RKO (cell line): ENCODE measurements around the gene HP1BP3.
A peak's percentile ranks its signal among the peaks of the same experiment; 100 is the strongest.
"Not testable (repeated sequence)": the region's sequence is repeated elsewhere in the genome, so short reads cannot be mapped to it uniquely, and the experiment has no call there.

Experiments used
- DNase-seq: peaks from one replicate; pipeline ENCODE4 v3.0.0-alpha.2; 2016; ENCODE audit warnings: low spot score

Gene HP1BP3, protein sequence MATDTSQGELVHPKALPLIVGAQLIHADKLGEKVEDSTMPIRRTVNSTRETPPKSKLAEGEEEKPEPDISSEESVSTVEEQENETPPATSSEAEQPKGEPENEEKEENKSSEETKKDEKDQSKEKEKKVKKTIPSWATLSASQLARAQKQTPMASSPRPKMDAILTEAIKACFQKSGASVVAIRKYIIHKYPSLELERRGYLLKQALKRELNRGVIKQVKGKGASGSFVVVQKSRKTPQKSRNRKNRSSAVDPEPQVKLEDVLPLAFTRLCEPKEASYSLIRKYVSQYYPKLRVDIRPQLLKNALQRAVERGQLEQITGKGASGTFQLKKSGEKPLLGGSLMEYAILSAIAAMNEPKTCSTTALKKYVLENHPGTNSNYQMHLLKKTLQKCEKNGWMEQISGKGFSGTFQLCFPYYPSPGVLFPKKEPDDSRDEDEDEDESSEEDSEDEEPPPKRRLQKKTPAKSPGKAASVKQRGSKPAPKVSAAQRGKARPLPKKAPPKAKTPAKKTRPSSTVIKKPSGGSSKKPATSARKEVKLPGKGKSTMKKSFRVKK

DNA sequence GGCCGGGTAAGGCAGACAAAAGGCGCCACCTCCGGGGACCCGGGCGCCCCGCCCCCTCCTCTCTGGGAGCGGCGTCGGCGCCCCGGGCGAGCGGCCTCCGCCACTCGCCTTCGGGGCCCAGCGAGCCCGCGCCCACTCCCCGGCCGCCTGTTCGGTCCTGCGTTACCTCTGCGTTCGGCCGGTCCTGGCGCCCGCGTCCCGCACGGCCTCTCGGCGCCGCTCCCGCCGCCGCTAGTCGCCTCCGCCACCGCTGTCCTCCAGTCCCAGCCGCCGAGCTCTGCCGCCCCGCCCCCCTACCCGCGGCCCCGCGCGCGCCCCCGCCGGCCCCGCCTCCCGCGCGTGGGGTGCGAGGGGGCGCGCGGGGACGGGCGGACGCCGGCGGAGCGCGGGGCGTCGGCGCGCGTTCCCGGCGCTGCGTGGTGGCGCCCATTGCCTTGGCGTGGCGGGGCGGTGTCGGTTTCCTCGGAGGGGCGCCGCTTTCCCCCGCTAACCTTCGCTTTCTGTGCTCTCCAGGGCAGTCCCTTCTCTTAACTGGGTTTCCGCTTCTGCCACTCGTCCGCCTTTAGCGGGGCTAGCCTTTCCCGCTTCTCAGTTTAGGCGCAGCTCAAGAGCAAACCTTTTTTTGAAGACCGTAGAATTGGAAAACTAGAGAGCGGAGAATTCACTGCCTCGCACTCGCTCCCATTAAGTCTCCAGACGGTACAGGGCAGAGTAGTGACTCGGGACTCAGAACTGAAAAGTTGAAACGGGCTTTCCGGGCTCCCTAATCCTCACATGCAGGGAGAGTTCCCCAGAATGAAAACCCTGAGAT is at the start of gene HP1BP3:
Gene HP1BP3, minus strand, starts transcription at position 279 of the 811 bp plus-strand sequence. CDS start 6,867 bp downstream, outside the sequence.
- peak; percentile 66 for DNase-seq

DNA sequence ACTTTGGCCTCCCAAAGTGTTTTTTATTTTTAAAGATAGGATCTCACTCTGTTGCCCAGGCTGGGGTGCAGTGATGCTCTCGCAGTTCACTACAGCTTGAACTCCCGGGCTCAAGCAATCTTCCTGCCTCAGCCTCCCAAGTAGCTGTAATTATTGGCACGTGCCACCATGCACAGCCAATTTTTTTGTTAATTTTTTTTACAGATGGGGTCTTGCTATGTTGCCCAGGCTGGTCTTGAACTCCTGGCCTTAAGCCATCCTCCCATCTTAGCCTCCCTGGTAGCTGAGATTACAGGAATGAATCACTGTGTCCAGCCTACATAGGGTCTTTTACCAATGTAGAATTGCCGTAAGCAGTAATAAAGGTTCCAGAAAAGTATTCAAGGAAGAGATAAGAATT is 49.1 kb upstream of the HP1BP3 start:
- DNase-seq = no peak

GRCh38 chr1:20834780-20835179 is 47.7 kb upstream of the HP1BP3 start:
- DNase-seq = no peak

GRCh38 chr1:20834192-20834591 is 47.1 kb upstream of the HP1BP3 start:
- no peak for DNase-seq

GRCh38 chr1:20830378-20830777 is 43.3 kb upstream of the HP1BP3 start:
- DNase-seq = no peak

- DNase-seq = no peak
These were observed 42.8 kb upstream of the HP1BP3 start for GRCh38 chr1:20829946-20830345.

DNA sequence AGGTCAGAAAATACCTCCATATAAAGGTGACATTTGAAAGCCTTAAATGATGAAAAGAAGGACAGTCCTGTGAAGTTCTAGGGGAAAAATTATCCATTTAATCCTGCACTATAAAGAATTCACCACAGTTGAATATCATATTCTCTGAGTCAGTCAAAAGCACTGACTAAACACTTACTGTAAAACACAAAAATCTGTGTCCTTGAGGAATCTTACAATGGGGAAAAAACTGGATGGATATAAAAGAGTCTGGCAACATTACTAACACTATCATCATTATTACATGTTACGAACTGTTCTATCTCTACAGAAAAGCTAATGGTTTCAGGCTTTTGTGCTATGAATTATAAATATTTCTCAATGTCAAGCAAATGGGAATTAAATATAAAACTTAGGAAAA is 42.4 kb upstream of the HP1BP3 start:
- no peak for DNase-seq

DNA sequence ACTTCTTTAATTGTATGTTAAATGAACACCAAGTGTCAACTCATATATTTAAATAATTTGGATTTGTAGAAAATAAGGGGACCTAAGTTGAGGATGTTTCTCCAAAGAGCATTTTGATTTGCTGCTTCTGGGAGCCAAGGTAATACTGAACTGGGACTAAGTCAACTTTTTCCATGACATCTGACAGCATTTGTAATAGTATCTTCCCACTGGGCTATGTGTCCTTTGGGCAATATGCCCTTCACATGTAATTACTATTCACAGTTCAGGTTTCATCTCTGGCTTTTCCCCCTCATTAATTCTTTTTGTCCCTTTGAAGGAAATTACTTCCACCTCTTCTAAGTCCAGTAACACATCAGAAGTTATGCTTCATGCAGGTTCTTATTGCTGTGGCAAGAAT is 36.7 kb upstream of the HP1BP3 start:
- DNase-seq = no peak

- DNase-seq = no peak
These were observed 34.4 kb upstream of the HP1BP3 start for GRCh38 chr1:20821466-20821865.

DNA sequence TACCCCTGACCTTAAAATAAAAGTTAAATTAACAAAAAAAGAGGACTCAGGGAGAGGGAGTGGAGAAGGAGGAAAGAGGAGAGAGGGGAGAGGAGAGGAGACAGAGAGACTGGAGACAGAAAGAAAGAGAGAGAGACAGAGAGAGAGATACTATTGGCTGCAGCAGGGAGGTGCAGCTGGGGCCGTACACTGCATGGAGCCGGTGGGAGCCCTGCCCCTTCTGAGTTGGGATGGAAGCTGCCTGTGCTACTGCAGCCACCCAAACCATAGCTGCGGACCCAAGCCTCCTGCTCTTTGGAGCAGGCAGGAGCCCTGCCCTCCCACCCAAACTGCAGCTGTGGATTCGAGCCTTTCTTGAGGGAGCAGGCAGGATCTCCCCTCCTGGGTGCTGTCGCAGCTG is 32.7 kb upstream of the HP1BP3 start:
- DNase-seq = no peak

- no peak for DNase-seq
These were observed 27.4 kb upstream of the HP1BP3 start for GRCh38 chr1:20814534-20814871.

DNA sequence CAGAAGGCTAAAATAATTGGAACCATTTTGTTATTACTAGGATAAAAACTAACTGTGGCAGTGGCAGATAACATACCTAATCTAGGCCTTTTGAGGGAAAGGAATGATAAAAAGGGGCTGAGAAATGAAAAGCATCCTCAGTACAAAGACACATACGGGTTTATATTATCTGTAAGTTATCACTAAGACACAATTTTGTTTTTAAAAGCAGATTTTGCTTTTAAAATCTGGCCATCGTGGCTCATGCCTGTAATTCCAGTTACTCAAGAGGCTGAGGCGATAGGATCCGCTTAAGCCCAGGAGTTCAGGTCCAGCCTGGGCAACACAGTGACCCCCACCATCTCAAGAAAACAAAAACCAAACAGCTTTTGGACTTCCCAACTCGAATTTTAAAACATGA is 24.8 kb upstream of the HP1BP3 start:
- DNase-seq = no peak

DNA sequence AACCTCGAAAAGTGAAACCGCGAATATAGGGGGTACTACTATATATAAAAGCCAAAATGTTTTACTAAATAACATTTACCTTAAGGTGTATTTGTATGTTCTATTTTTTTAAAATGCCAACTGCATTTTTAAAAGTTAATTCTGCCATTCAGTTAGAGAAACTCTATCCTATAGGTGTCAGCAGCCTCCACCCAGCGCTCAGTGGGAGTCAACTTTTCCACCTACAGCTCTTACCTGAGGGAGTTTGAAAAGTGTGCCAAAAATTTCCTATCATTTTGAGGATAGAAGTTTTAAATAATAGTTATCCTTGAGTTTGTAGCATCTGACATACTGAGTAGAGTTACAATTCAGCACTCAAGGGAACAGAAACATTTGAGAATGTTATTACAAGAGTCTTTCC is 6.1 kb upstream of the HP1BP3 start:
- no peak for DNase-seq

DNA sequence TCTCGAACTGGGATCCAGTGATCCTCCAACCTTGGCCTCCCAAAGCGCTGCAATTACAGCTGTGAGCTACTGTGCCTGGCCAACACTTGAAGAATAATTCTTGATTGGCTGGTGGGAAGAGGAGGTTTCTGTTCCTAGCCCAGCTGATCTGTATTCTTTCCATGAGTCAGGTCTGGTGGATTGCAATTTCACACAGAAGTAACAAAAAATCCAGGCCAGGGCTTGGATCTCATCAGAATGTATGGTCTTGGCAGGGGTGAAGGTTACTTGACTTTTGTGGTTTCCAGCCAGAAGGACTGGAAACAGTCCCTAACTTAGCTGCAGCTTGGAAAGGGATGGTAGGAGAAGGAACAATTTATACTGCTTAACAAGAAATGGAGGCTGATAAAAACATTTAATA is 5.1 kb upstream of the HP1BP3 start:
- no peak for DNase-seq

DNA sequence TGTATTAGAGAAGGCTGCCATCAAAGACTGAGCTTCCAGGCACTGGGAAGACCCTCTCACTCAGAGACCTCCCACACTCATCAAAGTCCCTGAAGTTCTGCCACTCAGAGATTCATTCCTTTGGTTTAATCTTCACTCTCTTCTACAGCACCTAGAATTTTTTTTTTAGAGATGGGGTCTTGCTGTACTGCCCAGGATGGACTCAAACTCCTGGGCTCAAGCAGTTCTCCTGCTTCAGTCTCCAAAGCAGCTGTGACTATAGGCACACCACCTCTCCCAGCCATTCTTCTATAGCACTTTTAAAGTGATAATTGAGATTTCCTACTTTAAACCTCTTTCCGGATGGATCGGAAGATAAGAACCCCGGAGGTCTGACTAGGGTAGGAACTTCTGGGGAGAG is 3.7 kb upstream of the HP1BP3 start:
- DNase-seq = no peak

DNA sequence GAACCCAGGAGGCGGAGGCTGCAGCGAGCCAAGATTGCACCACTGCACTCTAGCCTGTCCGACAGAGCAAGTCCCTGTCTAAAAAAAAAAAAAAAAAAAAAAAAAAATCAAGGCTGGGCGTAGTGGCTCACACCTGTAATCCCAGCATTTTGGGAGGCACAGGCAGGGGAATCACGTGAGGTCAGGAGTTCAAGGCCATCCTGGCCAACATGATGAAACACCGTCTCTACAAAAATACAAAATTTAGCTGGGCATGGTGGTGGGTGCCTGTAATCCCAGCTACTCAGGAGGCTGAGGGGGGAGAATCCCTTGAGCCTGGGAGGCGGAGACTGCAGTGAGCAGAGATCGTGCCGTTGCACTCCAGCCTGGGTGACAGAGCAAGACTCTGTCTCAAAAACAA is 2.5 kb upstream of the HP1BP3 start:
- DNase-seq = not testable (repeated sequence)

DNA sequence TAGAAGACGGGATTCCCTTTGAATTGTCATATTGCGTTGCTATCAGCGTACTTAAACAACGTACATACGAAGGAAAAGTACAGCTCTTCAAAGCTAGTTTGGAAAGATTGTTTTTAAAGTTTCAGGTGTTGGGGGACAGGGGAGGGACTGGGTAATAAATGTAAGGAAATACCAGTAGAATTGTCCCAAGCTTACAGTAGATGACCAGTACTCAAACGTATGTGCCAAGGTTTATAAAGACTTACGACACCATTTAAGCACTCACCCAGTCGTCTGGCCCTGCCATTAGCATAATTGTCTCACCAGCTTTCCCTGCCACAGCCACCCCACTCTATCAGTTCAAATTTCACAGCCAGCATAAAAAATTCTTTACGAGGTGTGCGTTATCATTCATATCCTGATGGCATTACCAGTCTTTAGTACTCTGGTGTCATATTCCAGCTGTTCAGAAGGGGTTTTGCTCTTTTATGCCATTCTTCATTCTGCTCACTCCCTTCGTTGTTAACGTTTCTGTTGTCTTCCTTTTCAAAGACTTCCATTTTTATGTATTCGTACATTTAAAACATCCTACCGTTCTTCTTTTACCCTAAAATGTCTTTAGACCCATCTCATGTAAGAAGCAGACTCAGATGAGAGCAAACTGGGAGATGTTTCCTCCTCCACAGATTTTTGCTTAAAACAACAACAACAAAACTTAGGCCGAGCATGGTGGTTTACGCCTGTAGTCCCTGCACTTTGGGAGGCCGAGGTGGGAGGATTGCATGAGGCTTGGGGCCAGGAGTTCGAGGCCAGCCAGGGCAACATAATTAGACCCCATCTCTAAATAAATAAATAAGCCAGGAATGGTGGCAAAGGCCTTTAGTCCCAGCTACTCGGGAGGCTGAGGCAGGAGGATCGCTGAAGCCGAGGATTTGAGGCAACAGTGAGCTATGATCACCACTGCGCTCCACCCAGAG is 1.0 kb upstream of the HP1BP3 start:
- DNase-seq = peak; percentile 71

- DNase-seq = peak; percentile 93
These were observed 666 bp downstream of the HP1BP3 start for GRCh38 chr1:20786253-20787028.

DNA sequence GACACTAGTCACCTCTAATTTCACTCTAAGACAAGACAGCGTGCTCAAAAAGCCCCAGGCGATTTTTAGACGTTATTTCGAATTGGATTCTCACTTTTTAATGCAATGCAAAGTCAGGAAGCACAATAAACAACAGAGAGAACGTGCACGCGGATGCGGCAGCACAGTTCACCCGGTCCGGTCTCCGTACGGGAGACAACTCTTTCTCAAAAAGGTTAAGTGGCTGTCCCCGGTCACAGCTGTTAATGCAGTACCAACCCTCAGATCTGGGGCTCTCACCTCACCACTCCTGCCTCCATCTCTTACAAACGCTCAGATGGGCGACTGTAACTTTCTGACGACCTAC is 1.2 kb downstream of the HP1BP3 start:
- no peak for DNase-seq

DNA sequence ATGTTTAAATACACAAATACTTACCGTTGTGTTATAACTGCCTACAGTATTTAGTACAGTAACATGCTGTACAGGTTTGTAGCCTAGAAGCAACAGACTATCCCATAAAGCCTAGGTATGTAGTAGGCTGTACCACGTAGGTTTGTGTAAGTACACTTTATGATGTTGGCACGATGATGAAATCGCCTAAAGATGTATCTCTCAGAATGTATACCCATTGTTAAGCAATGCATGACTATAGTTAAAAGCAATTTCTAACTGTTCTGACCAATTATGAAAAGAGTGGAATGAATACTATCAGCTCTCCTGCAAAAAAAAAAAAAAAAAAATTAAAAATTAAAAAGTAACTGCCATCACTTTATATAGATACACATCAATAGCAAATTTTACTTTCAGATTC is 11.4 kb downstream of the HP1BP3 start:
- no peak for DNase-seq

DNA sequence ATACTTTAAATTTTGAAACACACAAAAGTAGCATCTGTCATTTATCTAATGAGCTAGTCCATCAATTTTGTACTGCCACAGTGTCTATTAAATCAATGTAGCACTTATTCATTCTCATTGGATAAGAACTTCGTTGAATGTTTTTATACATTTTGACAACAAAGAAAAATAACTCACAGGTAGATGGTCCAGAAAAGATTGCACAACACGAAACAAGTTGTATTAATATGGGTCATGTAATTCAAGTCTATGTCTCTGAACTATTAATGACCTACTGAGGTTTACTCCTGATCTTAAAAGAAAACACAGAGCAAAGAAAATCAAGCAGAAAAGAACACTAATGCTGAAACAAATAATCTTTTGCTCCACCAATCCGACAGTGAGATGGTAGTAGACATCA is 15.3 kb downstream of the HP1BP3 start:
- no peak for DNase-seq
